T-helper 17 cell (primary cell): Measurements from ENCODE around the gene MAPKAPK3. TPM values are rescaled to one million over a fixed set of nuclear protein-coding genes. Genes with fewer than 3 reads are reported as not detected.

Experiments used
- ATAC-seq: fragments of 150-1000 bp; cut with Tn5 transposase; 2 replicates; pipeline ENCODE4 v1.10.0; 2021; ENCODE audit warnings: mild to moderate bottlenecking, moderate library complexity
- DNase-seq, 3 donors: peaks; one replicate each; pipeline versions ENCODE4 v3.0.0 to v3.0.0-alpha.2; 2020 to 2021
- H3K9me3 ChIP-seq: one replicate; pipeline ENCODE4 v1.7.0; 2013; ENCODE audit warnings: low read length, mild to moderate bottlenecking; ENCODE audit not compliant: control insufficient read depth, poor library complexity, severe bottlenecking
- H3K27ac Mint-ChIP-seq: one replicate; pipeline ENCODE4 v1.8.0; 2022; ENCODE audit warnings: mild to moderate bottlenecking, moderate library complexity, mixed read lengths
- H3K27me3 Mint-ChIP-seq: one replicate; pipeline ENCODE4 v1.8.0; 2022; ENCODE audit warnings: mixed read lengths
- H3K36me3 Mint-ChIP-seq: one replicate; pipeline ENCODE4 v1.8.0; 2022; ENCODE audit warnings: low read depth, mixed read lengths
- H3K4me1 Mint-ChIP-seq: one replicate; pipeline ENCODE4 v1.8.0; 2022; ENCODE audit warnings: mild to moderate bottlenecking, mixed read lengths
- H3K4me3 Mint-ChIP-seq: one replicate; pipeline ENCODE4 v1.8.0; 2022; ENCODE audit warnings: mild to moderate bottlenecking, moderate library complexity, mixed read lengths
- total RNA-seq, 4 donors: library from RNA in 2 of 4; stranded (reverse) in 2 of 4; gene quantifications; one replicate each; pipeline ENCODE4 v1.2.3 and lab custom pipeline; 2022 to 2026

The MAPKAPK3 gene
- 10 to 100 TPM; 44.7 to 49.2 TPM for total RNA-seq
- total RNA-seq (lab: John Stamatoyannopoulos, UW): 59.7 to 87.0 reads per million in 2 donors

DNA sequence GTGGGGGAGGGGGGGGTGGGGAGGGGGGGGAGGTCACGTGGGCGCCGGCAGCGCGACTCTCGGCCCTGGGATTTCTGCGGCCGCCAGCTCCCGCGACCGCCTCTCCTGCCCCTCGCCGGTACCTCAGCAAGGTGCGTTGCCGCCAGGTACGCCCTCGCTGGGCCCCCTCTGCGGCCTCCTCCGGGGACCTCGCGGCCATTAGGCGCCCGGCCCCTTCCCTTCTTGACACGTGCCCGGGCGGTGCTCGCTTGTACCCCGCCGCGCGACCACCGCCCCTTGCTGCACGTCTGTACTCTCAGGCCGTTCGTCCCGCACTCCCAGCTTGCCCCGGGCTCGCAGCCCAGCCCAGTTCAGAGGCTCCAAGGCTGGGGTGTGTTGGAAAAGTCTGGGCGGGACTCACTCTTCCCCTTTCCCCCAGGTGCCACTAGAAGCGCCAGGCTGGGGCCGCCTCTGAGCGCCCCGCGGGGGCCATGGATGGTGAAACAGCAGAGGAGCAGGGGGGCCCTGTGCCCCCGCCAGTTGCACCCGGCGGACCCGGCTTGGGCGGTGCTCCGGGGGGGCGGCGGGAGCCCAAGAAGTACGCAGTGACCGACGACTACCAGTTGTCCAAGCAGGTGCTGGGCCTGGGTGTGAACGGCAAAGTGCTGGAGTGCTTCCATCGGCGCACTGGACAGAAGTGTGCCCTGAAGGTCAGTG lies at the start of gene MAPKAPK3:
TSS of gene MAPKAPK3 (plus strand) at position 56 of the 696 bp plus-strand sequence. CDS start at position 471, 415 bp downstream.
- Mint-ChIP-seq H3K4me3 (peak within 1 kb of the TSS; percentile 97), H3K27me3 (no peaks in the 10 kb centered on the region), H3K27ac (peak within 1 kb of the TSS; percentile 91), H3K4me1 (peaks cover 56% of the 10 kb centered on the region), H3K36me3 (peaks cover 2% of the 10 kb centered on the region)
- ATAC-seq: no peak
- H3K9me3 ChIP-seq: no peaks in the 10 kb centered on the region
- no peak for DNase-seq

DNA sequence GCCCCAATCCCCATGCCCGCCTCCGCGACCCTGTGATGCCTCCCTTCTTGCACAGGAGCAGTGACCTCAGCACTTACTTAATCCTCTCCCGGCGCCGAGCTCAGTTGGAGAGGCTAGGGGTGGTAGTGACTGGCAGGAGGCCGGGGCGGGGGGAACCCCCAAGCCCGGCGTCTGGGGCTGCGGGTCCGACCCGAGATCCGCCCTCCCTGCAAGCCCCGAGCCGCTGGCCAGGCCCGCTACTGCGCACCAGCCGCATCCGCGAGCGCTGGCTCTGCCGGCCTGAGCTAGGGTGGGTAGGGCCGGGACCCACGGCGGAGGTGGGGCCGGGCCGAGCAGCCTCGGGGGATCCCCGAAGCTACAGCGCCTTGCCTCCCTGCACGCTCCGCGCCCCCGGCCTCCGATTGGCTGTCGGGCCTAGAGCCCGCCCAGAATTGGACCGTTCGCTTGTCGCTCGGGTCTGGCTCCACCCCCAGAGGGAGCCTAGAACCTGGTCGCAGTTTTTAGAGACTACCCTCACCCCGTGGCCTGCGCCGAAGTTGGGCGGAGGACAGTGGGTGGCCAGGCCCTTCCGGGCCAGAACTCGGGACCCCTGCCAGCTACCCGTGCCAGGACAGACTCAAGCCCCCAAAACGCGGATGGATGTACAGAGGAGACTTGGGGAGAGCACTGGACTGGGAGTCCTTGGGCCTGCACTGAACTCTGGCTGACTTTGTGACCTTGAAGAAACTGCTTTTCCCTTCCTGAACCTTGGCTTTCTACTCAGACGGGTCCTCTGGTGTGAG lies 49.4 kb upstream of the MAPKAPK3 start, which contains the start of gene C3orf18:
TSS of gene C3orf18 (minus strand) at position 362 of the 782 bp plus-strand sequence. CDS start 2,048 bp downstream, outside the sequence.
- DNase-seq: peak; percentile 92 to 93 (median 92)
- H3K36me3 Mint-ChIP-seq: no peaks in the 10 kb centered on the region
- no peaks in the 10 kb centered on the region for H3K27me3 Mint-ChIP-seq
- ATAC-seq: peak; percentile 84
- H3K9me3 ChIP-seq: no peaks in the 10 kb centered on the region
- peaks cover 44% of the 10 kb centered on the region for H3K4me1 Mint-ChIP-seq
- H3K27ac Mint-ChIP-seq: peak within 1 kb of the TSS; percentile 92
- H3K4me3 Mint-ChIP-seq: peak within 1 kb of the TSS; percentile 94

DNA sequence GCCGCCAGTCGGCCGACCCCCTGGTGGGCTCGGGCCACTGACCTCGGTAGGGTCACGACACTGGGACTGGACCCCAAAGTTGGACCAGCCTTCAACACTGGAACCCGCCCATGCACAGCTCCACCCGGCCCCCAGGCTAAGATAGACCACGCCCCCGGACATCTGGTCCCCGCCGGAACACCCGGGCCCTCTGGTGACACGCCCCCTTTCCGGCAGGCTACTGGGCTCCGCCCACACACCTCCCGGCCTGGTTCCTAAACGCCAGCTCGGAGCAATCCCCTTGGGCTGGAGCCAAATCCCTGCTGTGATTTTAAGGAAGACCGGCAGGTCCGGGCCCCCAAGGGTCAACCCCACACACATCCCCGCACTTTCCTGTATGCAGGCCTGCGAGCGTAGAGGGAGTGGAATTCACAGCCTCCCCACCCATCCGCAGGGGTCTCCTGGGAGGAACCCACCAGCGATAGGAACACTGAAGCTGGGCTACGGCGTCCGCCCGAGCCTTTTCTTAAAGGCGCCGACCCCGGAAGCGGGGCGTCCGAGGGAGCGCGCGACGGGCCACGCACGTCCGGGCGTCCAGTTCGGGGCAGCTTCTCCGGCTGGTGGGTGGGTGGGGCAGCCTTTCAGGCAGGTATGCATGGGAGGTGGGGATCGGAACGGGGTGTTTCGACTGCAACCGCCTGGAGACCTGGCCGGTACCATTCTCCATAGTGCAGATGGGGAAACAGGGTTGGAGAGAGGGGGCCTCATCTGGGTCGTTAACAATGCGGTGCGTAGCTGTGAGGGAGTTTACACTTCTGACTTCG lies 47.8 kb upstream of the MAPKAPK3 start, which contains the start of gene HEMK1:
TSS of gene HEMK1 (plus strand) at position 576 of the 803 bp plus-strand sequence. CDS start 1,583 bp downstream, outside the sequence.
- no peaks in the 10 kb centered on the region for H3K27me3 Mint-ChIP-seq
- peak; percentile 82 to 88 (median 87) for DNase-seq
- H3K27ac Mint-ChIP-seq: peak within 1 kb of the TSS; percentile 92
- H3K9me3 ChIP-seq: no peaks in the 10 kb centered on the region
- H3K4me1 Mint-ChIP-seq: peaks cover 54% of the 10 kb centered on the region
- peak; percentile 69 for ATAC-seq
- H3K36me3 Mint-ChIP-seq: no peaks in the 10 kb centered on the region
- H3K4me3 Mint-ChIP-seq: peak within 1 kb of the TSS; percentile 94

DNA sequence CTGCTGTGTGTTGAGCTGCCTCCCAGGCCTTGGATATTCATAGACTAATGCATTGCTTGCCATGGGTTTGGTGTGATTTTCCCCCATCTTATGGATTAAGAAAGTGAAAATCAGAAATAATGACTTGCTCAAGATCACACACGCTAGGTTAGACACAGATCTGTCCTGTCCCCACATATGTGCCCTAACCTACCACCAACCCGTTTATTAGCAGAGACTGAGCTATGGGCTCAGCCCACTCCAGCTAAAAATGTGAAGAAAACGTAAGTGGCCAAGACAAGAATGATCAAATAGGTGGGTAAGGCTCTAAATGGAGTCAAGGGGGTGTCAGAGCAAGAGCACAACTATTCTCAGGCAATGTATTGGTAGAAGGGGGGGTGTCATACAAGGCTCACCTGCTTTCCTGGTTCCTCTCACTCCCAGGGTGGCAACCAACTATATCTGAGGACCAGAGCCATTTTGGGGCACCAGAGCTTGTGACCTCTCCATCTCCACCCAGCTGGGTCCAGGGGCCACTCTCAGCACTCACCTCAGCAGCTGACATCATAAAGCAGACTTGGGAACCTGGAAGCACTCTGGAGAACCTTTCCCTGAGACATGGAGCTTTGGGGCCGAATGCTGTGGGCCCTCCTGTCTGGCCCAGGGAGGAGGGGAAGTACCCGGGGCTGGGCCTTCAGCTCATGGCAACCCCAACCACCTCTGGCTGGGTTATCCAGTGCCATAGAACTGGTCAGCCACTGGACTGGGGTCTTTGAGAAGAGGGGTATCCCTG lies 46.3 kb upstream of the MAPKAPK3 start:
- H3K9me3 ChIP-seq: no peaks in the 10 kb centered on the region
- peak overlapping the region; percentile 94 for H3K4me3 Mint-ChIP-seq
- peaks cover 62% of the 10 kb centered on the region for H3K4me1 Mint-ChIP-seq
- ATAC-seq (no peak), DNase-seq (no peak)
- no peaks in the 10 kb centered on the region for H3K27me3 Mint-ChIP-seq
- no peaks in the 10 kb centered on the region for H3K36me3 Mint-ChIP-seq
- H3K27ac Mint-ChIP-seq: peak overlapping the region; percentile 92

DNA sequence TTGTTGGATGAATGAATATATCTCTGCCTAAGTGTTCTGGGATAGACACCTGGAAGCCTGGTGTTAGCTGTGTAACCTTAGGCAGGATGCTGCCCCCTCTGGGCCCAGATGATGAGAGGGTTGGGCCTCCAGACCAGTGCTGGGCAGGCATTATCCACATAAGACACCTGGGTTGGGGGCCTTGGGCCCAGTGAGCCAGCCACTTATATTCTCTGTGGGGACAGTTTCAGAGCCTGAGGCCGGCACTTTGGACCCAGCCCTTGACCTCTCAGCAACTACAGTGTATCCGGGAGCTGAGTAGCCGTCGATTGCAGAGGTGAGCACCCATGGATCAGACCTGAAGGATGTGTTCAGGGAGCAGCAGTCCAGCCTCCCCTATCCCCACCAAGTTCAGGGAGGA lies 45.5 kb upstream of the MAPKAPK3 start:
- H3K27me3 Mint-ChIP-seq: no peaks in the 10 kb centered on the region
- H3K27ac Mint-ChIP-seq: peak overlapping the region; percentile 53
- H3K9me3 ChIP-seq: no peaks in the 10 kb centered on the region
- H3K4me1 Mint-ChIP-seq: peaks cover 65% of the 10 kb centered on the region
- no peak for ATAC-seq
- peak overlapping the region; percentile 45 for H3K4me3 Mint-ChIP-seq
- no peaks in the 10 kb centered on the region for H3K36me3 Mint-ChIP-seq
- no peak for DNase-seq

DNA sequence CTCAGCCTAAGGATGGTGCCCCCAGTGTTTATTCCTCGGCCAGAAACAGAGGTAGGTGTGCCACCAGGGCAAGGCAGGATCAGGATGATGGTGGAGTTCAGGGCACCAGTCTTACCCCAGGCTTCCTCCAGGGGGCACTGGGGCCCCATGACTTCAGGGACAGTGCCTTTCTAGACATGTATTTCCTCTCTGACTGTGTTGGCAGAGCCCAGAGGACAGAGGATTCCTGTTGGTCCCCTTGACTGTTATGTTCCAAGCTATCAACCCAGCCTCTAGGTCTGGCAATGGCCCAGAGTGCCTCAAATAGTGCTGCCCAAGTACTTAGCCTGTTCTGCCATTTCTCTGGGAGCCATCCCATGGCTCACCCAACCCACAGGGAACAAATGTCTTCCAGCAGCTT lies 44.8 kb upstream of the MAPKAPK3 start:
- peak; percentile 59 to 75 (median 69) for DNase-seq
- H3K4me1 Mint-ChIP-seq: peaks cover 64% of the 10 kb centered on the region
- ATAC-seq: peak; percentile 38

DNA sequence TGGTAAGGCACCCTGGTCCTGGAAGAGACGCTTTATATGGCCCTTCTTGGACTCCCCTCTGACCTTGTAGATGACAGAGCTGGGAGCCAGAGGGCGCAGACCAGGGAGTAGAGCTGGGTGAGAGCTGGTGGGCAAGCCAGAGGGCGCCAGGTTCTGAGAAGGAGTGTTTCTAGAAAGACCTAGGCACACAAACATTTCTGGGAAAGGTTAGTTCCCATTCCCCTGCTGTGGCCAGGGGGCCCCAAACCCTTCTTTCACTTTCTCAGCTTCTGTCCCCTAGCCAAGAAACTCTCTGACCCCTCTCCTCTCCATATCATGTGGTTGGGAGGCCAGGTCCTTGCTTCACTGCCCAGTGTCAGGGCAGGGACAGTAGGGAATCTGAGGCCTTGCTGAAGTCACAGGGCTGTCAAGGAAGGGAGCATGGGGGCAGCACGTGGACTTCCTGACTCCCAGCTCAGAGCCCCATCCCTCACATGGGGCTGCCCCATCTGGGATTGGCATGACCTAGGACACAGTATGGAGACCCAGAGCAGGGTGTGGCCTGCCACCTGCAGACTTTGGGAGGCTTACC lies 44.1 kb upstream of the MAPKAPK3 start:
- H3K4me1 Mint-ChIP-seq: peaks cover 61% of the 10 kb centered on the region
- ATAC-seq: no peak

More for the DNA sequence above, 44.8 kb upstream of the MAPKAPK3 start:
- no peaks in the 10 kb centered on the region for H3K9me3 ChIP-seq
- Mint-ChIP-seq H3K27me3 (no peaks in the 10 kb centered on the region), H3K36me3 (no peaks in the 10 kb centered on the region), H3K4me3 (peak overlapping the region; percentile 75), H3K27ac (peak overlapping the region; percentile 85)

DNA sequence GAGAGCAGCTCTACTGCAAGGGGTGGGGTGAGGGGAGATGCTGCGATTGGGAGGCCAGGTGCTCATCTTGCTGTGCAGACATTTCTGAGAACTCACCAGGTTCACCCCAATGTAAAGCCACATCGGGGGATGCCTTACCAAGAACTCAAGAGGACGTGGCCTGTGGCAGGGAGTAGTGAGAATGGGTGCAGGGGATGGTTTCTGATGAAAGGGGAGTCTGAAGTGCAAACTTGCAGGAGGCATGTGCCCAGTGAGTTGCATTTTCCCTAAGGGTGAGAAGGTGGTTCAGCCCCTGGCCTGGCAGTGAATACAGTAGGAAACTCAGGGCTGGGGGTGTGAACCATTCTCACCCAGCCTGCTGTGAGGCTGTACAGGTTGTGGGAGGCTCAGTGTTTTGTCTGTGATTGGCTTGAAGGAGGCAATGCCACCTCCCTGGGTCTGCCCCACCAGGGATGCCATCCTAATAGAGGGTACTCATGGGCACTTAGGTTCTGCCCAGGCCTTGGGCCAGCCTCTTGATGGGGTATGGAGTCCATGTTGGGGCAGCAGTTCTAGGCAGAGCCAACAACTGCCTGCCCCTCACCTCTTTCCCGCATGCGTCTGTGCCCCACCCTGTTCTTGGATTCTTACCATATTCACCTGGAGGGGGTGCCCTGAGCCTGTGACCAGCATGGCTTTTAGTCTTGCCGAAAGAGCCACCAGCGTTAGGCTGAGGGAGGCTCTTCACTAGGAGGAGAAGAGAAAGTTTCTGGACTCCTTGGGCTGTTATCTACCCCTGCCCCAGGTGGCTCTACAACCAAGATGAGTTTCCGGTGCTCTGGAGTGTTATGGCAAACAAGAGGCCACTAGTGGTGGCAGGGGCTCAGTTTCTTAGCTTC lies 43.1 kb upstream of the MAPKAPK3 start:
- peak overlapping the region; percentile 85 for H3K27ac Mint-ChIP-seq
- no peaks in the 10 kb centered on the region for H3K36me3 Mint-ChIP-seq
- H3K27me3 Mint-ChIP-seq: no peaks in the 10 kb centered on the region
- H3K9me3 ChIP-seq: no peaks in the 10 kb centered on the region
- DNase-seq: no peak
- peak; percentile 28 for ATAC-seq
- peak overlapping the region; percentile 85 for H3K4me3 Mint-ChIP-seq
- H3K4me1 Mint-ChIP-seq: peaks cover 56% of the 10 kb centered on the region

More for the DNA sequence above, 44.1 kb upstream of the MAPKAPK3 start:
- H3K9me3 ChIP-seq: no peaks in the 10 kb centered on the region
- no peak for DNase-seq
- Mint-ChIP-seq H3K27me3 (no peaks in the 10 kb centered on the region), H3K27ac (peak overlapping the region; percentile 85), H3K36me3 (no peaks in the 10 kb centered on the region), H3K4me3 (peak overlapping the region; percentile 85)

DNA sequence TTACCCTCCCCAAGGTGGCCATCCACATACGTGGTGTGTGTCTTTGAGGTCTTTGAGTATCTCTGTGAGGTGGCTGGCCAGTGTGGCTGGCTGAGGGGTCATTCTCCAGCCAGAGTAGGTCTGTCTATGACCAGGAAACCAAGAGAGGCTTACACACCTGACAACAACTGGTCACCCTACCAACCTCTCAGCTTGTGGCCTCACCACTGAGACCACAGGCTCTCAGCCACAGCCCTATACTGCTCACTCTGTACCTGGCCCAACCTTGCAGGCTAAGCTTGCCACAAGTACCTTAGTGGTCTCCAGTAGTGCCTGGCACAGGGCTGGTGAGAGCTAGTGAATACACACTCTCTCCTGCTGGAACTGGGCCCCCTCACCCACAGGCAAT lies 42.5 kb upstream of the MAPKAPK3 start:
- Mint-ChIP-seq H3K36me3 (peaks cover 2% of the 10 kb centered on the region), H3K27ac (peak overlapping the region; percentile 85), H3K27me3 (no peaks in the 10 kb centered on the region), H3K4me1 (peaks cover 59% of the 10 kb centered on the region), H3K4me3 (peak overlapping the region; percentile 85)
- no peaks in the 10 kb centered on the region for H3K9me3 ChIP-seq
- ATAC-seq: no peak
- DNase-seq: no peak

DNA sequence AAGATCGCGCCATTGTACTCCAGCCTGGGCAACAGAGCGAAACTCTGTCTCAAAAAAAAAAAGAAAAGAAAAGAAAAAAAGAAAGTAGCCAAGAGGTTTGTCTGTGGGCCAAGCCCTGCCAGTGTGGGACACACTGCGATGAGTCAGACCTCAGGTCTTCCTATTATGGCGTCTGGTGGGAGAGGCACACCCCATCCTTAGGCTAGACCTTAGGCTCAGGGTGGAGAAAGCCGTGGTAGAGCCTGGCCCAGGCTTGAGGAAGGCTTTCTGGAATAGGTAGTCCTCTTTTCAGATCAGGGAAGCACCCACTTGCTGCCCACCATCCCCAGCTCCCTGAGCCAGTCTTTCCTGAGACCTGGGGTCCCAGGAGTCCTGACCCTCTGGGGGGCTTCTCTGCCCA lies 41.6 kb upstream of the MAPKAPK3 start:
- H3K36me3 Mint-ChIP-seq: peaks cover 2% of the 10 kb centered on the region
- no peak overlapping the region for H3K4me3 Mint-ChIP-seq
- peak overlapping the region; percentile 85 for H3K27ac Mint-ChIP-seq
- peaks cover 54% of the 10 kb centered on the region for H3K4me1 Mint-ChIP-seq
- no peaks in the 10 kb centered on the region for H3K9me3 ChIP-seq
- no peaks in the 10 kb centered on the region for H3K27me3 Mint-ChIP-seq
- no peak for ATAC-seq
- no peak for DNase-seq

DNA sequence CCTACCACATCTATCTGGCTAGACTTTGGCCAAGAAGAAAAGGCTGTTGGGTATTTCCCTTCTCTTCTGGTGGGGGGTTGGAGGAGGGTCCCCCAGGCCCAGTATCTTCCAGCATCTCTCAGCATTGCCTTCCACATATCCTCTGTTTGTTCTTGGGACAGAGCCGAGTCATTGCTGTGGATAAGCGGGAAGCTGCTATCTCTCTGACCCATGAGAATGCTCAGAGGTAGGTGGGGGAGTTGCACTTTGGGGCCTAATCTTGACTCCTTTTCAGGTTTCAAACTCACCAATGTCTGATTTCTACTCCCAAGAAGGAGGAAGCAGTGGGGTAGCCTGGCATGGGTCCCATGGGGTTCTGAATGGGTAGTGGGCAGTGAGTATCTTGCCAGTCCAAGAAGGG lies 39.6 kb upstream of the MAPKAPK3 start:
- Mint-ChIP-seq H3K4me1 (peaks cover 50% of the 10 kb centered on the region), H3K27ac (peak overlapping the region; percentile 85), H3K36me3 (peaks cover 2% of the 10 kb centered on the region), H3K27me3 (no peaks in the 10 kb centered on the region), H3K4me3 (no peak overlapping the region)
- DNase-seq (no peak), ATAC-seq (no peak)
- H3K9me3 ChIP-seq: no peaks in the 10 kb centered on the region
